Measurements from ENCODE around the gene B4GALT4. TPM values are rescaled to one million over a fixed set of nuclear protein-coding genes. Genes with fewer than 3 reads are reported as not detected.
A peak's percentile ranks its signal among the peaks of the same experiment; 100 is the strongest.

The B4GALT4 gene
- total RNA-seq, 2 donors from 2014 or later: 12.5 to 14.8 TPM

DNA sequence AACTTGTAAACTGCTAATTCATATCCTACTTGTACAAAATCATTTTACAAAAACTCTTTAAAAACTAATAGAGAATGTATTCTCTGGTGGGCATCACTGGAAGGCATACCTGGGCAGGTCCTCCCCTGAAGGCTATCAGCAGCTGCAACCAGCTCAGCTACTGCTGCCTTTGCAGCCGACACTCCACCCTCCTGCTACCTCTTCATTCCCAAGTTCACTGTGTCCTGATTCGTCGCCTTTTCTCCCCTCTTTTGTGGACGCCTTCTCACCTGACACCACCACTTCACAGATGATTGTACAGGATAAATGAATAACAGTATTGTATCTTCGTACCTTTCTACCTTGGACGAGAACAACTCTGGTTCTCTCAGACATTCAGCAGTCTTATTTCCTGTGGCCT lies 28.9 kb downstream of the B4GALT4 start:
- Histone ChIP-seq H3K4me3 (no peak overlapping the region), H3K27ac (peak overlapping the region in 3 of 4 donors; percentile 54 to 76 (median 72)), H3K9me3 (no peaks in the 10 kb centered on the region), H3K36me3 (replicated peaks in 1 of 2; ENCODE audit: insufficient read depth in 1 of 2, low read depth in 2 of 2) (peaks cover 7 to 9% of the 10 kb centered on the region in 2 donors), H3K27me3 (no peaks in the 10 kb centered on the region), H3K4me1 (peaks cover 35% of the 10 kb centered on the region)
- no peak for ATAC-seq
- 61 to 62% methylated on average over 6 of the region's 6 CpGs for WGBS, 2 donors
- intact Hi-C loops (cut with DNase I): no loop called here
- TF ChIP-seq POLR2A (IDR thresholded peaks at IDR 0.05): no peak
- TF ChIP-seq, protein P1, sequence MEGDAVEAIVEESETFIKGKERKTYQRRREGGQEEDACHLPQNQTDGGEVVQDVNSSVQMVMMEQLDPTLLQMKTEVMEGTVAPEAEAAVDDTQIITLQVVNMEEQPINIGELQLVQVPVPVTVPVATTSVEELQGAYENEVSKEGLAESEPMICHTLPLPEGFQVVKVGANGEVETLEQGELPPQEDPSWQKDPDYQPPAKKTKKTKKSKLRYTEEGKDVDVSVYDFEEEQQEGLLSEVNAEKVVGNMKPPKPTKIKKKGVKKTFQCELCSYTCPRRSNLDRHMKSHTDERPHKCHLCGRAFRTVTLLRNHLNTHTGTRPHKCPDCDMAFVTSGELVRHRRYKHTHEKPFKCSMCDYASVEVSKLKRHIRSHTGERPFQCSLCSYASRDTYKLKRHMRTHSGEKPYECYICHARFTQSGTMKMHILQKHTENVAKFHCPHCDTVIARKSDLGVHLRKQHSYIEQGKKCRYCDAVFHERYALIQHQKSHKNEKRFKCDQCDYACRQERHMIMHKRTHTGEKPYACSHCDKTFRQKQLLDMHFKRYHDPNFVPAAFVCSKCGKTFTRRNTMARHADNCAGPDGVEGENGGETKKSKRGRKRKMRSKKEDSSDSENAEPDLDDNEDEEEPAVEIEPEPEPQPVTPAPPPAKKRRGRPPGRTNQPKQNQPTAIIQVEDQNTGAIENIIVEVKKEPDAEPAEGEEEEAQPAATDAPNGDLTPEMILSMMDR (IDR thresholded peaks at IDR 0.05): no peak
- DNase-seq: no peak

GRCh38 chr3:119211193-119211592 lies 29.5 kb downstream of the B4GALT4 start:
- peak in 1 of 4 donors; percentile 29 for DNase-seq
- no peak overlapping the region for H3K4me3 ChIP-seq
- H3K4me1 ChIP-seq: peaks cover 41% of the 10 kb centered on the region
- intact Hi-C loops (cut with DNase I): no loop called here
- H3K9me3 ChIP-seq: no peaks in the 10 kb centered on the region
- H3K36me3 ChIP-seq (replicated peaks in 1 of 2; ENCODE audit: insufficient read depth in 1 of 2, low read depth in 2 of 2): peaks cover 7 to 9% of the 10 kb centered on the region in 2 donors
- WGBS, 2 donors: 17 to 23% methylated on average over 4 of the region's 4 CpGs
- peak overlapping the region in 3 of 4 donors; percentile 54 to 76 (median 72) for H3K27ac ChIP-seq
- TF ChIP-seq, protein P1 (IDR thresholded peaks at IDR 0.05): no peak
- peak in 1 of 3 donors; percentile 19 for TF ChIP-seq POLR2A (IDR thresholded peaks at IDR 0.05)
- peak; percentile 86 for ATAC-seq
- H3K27me3 ChIP-seq: no peaks in the 10 kb centered on the region

GRCh38 chr3:119207512-119207875 lies 33.2 kb downstream of the B4GALT4 start:
- Histone ChIP-seq H3K9me3 (no peaks in the 10 kb centered on the region), H3K4me3 (no peak overlapping the region), H3K36me3 (replicated peaks in 1 of 2; ENCODE audit: insufficient read depth in 1 of 2, low read depth in 2 of 2) (peaks cover 2 to 4% of the 10 kb centered on the region in 2 donors), H3K27ac (peak overlapping the region in 3 of 4 donors; percentile 54 to 81 (median 71)), H3K27me3 (no peaks in the 10 kb centered on the region), H3K4me1 (peaks cover 51% of the 10 kb centered on the region)
- TF ChIP-seq POLR2A (IDR thresholded peaks at IDR 0.05): no peak
- TF ChIP-seq, protein P1 (IDR thresholded peaks at IDR 0.05): no peak
- intact Hi-C loops (cut with DNase I): no loop called here
- 88 to 94% methylated on average over 3 of the region's 3 CpGs for WGBS, 2 donors
- no peak for ATAC-seq
- no peak for DNase-seq

DNA sequence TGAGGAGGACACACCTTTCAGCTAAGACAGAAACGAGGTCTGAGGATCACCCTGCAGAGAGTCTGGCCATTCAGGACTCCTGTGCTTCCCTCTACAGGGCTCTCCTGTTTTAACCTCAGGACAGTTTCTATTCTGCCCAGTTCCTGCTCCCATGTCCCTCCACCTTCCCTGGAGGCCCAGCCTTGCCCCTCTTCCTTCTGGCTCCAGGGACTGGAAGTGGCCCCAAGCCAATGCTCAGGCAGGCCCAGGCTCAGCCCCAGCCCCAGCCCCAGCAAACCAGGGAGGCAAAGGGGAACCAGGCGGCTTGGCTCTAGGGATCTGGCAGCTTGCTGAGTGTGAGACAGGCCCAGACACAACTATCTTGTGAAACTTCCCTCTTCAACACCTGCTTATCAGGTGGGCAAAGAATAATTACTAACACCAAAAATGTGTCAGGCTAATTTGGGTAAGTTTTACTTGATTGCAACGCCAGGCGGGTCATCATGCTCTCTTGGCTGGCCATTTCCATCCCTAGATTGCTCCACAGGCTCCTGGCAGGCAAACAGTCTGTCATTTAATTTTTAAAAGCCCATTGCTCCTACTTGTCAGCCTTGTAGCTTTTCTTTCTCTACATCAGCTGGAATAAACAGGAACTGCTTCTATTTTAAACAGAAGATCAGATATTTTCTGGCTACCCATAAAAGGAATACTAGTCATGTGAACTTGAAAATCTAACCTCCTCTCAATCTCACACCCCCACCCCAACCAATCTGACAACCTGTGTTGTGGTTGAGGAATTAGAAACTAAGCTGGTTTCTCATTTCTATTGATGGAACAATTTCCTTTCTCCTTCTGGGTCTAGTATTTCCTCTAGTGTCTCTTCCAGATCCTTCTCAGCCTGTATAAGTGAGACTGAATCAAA lies 33.8 kb downstream of the B4GALT4 start:
- intact Hi-C loops (cut with DNase I): no loop called here
- Histone ChIP-seq H3K9me3 (no peaks in the 10 kb centered on the region), H3K4me3 (no peak overlapping the region), H3K27ac (peak overlapping the region in 3 of 4 donors; percentile 54 to 81 (median 71)), H3K27me3 (no peaks in the 10 kb centered on the region), H3K4me1 (peaks cover 44% of the 10 kb centered on the region), H3K36me3 (replicated peaks in 1 of 2; ENCODE audit: insufficient read depth in 1 of 2, low read depth in 2 of 2) (no peaks in the 10 kb centered on the region)
- ATAC-seq (peak; percentile 19), DNase-seq (peak; percentile 20 to 40 (median 28))
- TF ChIP-seq, protein P1 (IDR thresholded peaks at IDR 0.05): no peak
- TF ChIP-seq POLR2A (IDR thresholded peaks at IDR 0.05): no peak
- 58% methylated on average over 4 of the region's 4 CpGs for WGBS, 2 donors
